HepG2 (cell line): Measurements from ENCODE around the gene LGALS3. TPM values are rescaled to one million over a fixed set of nuclear protein-coding genes. Genes with fewer than 3 reads are reported as not detected.

ENCODE experiments used
- ASH2L ChIP-seq: fragments of 300-600, 200-600 bp; sonication (generic); IDR thresholded peaks from 2 replicates; pipeline ENCODE4 v1.7.0; 2017; ENCODE audit warnings: low read depth, mild to moderate bottlenecking, moderate library complexity, mixed read lengths, low read length; ENCODE audit not compliant: insufficient read length
- GABPA ChIP-seq, 2 experiments: IDR thresholded peaks; 2 replicates each; pipeline ENCODE4 v1.6.1; 2011 to 2016; ENCODE audit warnings: low read depth in 2 of 2, low read length in 1 of 2, missing biosample characterization in 1 of 2, missing genetic modification characterization in 1 of 2
- HNRNPUL1 ChIP-seq: fragments of 200-400 bp; formaldehyde crosslinking; IDR thresholded peaks from 2 replicates; pipeline ENCODE4 v1.6.1; 2017; ENCODE audit warnings: low read depth, mild to moderate bottlenecking, low read length, moderate library complexity
- NR1H2 ChIP-seq: sonication (generic); formaldehyde crosslinking; IDR thresholded peaks from 2 replicates; pipeline ENCODE4 v1.8.1; 2022; ENCODE audit warnings: low read depth, missing genetic modification reagents, borderline replicate concordance
- REXO4 ChIP-seq: sonication (generic); formaldehyde crosslinking; IDR thresholded peaks from 2 replicates; pipeline ENCODE4 v1.8.0; 2022; ENCODE audit warnings: missing genetic modification reagents, mild to moderate bottlenecking, borderline replicate concordance
- THAP9 ChIP-seq: sonication (generic); formaldehyde crosslinking; IDR thresholded peaks from 2 replicates; pipeline ENCODE4; 2020; ENCODE audit warnings: missing genetic modification reagents, mild to moderate bottlenecking, borderline replicate concordance
- YEATS2 ChIP-seq: sonication (generic); formaldehyde crosslinking; IDR thresholded peaks from 2 replicates; pipeline ENCODE4 v1.4.0; 2020; ENCODE audit warnings: missing genetic modification reagents, borderline replicate concordance
- ZFP62 ChIP-seq: sonication (generic); formaldehyde crosslinking; IDR thresholded peaks from 2 replicates; pipeline ENCODE4 v1.4.0; 2020; ENCODE audit warnings: missing genetic modification reagents
- ZKSCAN1 ChIP-seq: fragments of 150-350 bp; IDR thresholded peaks from 2 replicates; pipeline ENCODE4 v1.6.1; 2014; ENCODE audit warnings: low read length
- ZNF18 ChIP-seq: sonication (generic); formaldehyde crosslinking; IDR thresholded peaks from 2 replicates; pipeline ENCODE4 v1.8.0; 2022; ENCODE audit warnings: mild to moderate bottlenecking, missing genetic modification reagents; ENCODE audit not compliant: insufficient replicate concordance
- ZNF253 ChIP-seq: sonication (generic); formaldehyde crosslinking; IDR thresholded peaks from 2 replicates; pipeline ENCODE4 v1.8.0; 2022; ENCODE audit warnings: mild to moderate bottlenecking, missing genetic modification reagents, borderline replicate concordance
- ZNF510 ChIP-seq: sonication (generic); formaldehyde crosslinking; IDR thresholded peaks from 2 replicates; pipeline ENCODE4 v1.4.0; 2020; ENCODE audit warnings: low read depth, mild to moderate bottlenecking, missing genetic modification reagents
- ZNF549 ChIP-seq: sonication (generic); formaldehyde crosslinking; IDR thresholded peaks from 2 replicates; pipeline ENCODE4 v1.5.0; 2020; ENCODE audit warnings: missing genetic modification reagents
- ZNF646 ChIP-seq: sonication (generic); formaldehyde crosslinking; IDR thresholded peaks from 2 replicates; pipeline ENCODE4 v1.9.0; 2021; ENCODE audit warnings: mild to moderate bottlenecking, missing genetic modification reagents
- ZSCAN29 ChIP-seq: sonication (generic); formaldehyde crosslinking; conservative IDR thresholded peaks from 2 replicates; pipeline ENCODE4 v1.4.0; 2020; ENCODE audit warnings: mild to moderate bottlenecking, missing genetic modification reagents
- ZSCAN5A ChIP-seq: sonication (generic); formaldehyde crosslinking; IDR thresholded peaks from 2 replicates; pipeline ENCODE4 v1.8.0; 2022; ENCODE audit warnings: mild to moderate bottlenecking, missing genetic modification reagents, borderline replicate concordance
- polyA plus RNA-seq, 8 experiments: library from polyadenylated mRNA; depleted of rRNA in 3 of 8; stranded (reverse) in 7 of 8; unstranded in 1 of 8; fragments of >200 nt; fragmentation: Illumina TruSeq in 4 of 8; extraction: Trizol in 4 of 8; gene quantifications; 2 replicates each; pipeline versions ENCODE4 v1.2.1 to v1.2.3, GENCODE V29; 2011 to 2016; ENCODE audit warnings: low read depth in 4 of 8, missing spikeins in 1 of 8, mixed read lengths in 1 of 8; ENCODE audit not compliant: insufficient read depth in 1 of 8
- total RNA-seq, 5 experiments: library from RNA; depleted of rRNA; stranded (reverse); fragments of >200 nt; fragmentation: Illumina TruSeq; extraction: Trizol; gene quantifications; 2 replicates each; pipeline ENCODE4 v1.2.3, GENCODE V29; 2016; ENCODE audit warnings: low read depth in 1 of 5

Gene LGALS3
- total and polyA plus RNA-seq, 2 of the 13 experiments (the other 11 are each of a cell fraction or from before 2014, with no cell fraction given): 5.0 to 97.4 TPM

GRCh38 chr14:55103005-55103640 lies 25.9 kb upstream of the LGALS3 start (continued):
- TF ChIP-seq ZNF253 (CRISPR knock-in tag) (no peak; the same call in 1 of the 2 replicates), ASH2L (peak; percentile 29), ZNF646 (no peak), YEATS2 (CRISPR knock-in tag) (no peak; the same call in 1 of the 2 replicates), ZKSCAN1 (no peak), NR1H2 (CRISPR knock-in tag) (peak; percentile 77; the same call in 1 of the 2 replicates), ZNF18 (CRISPR knock-in tag) (peak; percentile 81), ZNF510 (CRISPR knock-in tag) (no peak), ZFP62 (CRISPR knock-in tag) (no peak), ZSCAN29 (peak; percentile 85; the same call in 1 of the 2 replicates), ZNF549 (CRISPR knock-in tag) (no peak), REXO4 (CRISPR knock-in tag) (no peak), THAP9 (CRISPR knock-in tag) (peak; percentile 56; the same call in 1 of the 2 replicates), ZSCAN5A (CRISPR knock-in tag) (no peak), GABPA (IDR thresholded peaks at IDR 0.05; ENCODE audit: low read depth, low read length) (no peak), GABPA (CRISPR knock-in tag; IDR thresholded peaks at IDR 0.05; ENCODE audit: low read depth) (peak; percentile 54), HNRNPUL1 (no peak)
